AG09309 (cell line): ENCODE measurements around the gene FAM98B.
"Not testable (repeated sequence)": the region's sequence is repeated elsewhere in the genome, so short reads cannot be mapped to it uniquely, and the experiment has no call there.

Experiments used
- DNase-seq: peaks from one replicate; pipeline ENCODE4 v3.0.0-alpha.2; 2010; ENCODE audit warnings: low read depth
- H3K4me3 ChIP-seq: 2 replicates; pipeline ENCODE4 v1.5.1; 2011; ENCODE audit warnings: mild to moderate bottlenecking, low read depth, low read length, moderate library complexity; ENCODE audit not compliant: control insufficient read depth
- CTCF ChIP-seq: IDR thresholded peaks from 2 replicates; pipeline ENCODE4 v1.5.1; 2011; ENCODE audit warnings: mild to moderate bottlenecking, low read depth, low read length, inconsistent platforms; ENCODE audit not compliant: insufficient read depth, control insufficient read depth; ENCODE audit errors: missing control alignments

Gene FAM98B

GRCh38 chr15:38421069-38421690, 32.7 kb upstream of the FAM98B start:
- no peak for TF ChIP-seq CTCF
- no peak overlapping the region for H3K4me3 ChIP-seq
- no peak for DNase-seq

GRCh38 chr15:38424101-38424552, 29.8 kb upstream of the FAM98B start:
- DNase-seq, result no peak
- no peak for TF ChIP-seq CTCF
- H3K4me3 ChIP-seq, result no peak overlapping the region

GRCh38 chr15:38425269-38425668, 28.7 kb upstream of the FAM98B start:
- no peak for DNase-seq
- TF ChIP-seq CTCF, result no peak
- no peak overlapping the region for H3K4me3 ChIP-seq

- TF ChIP-seq CTCF, result no peak
- DNase-seq, result no peak
Observed at GRCh38 chr15:38427380-38427779, 26.5 kb upstream of the FAM98B start.

GRCh38 chr15:38430106-38430760, 23.7 kb upstream of the FAM98B start:
- no peak overlapping the region for H3K4me3 ChIP-seq
- TF ChIP-seq CTCF, result no peak
- no peak for DNase-seq

More at GRCh38 chr15:38427380-38427779, 26.5 kb upstream of the FAM98B start:
- H3K4me3 ChIP-seq, result no peak overlapping the region

- no peak for TF ChIP-seq CTCF
- H3K4me3 ChIP-seq, result no peak overlapping the region
- no peak for DNase-seq
Observed at GRCh38 chr15:38436993-38437392, 16.9 kb upstream of the FAM98B start.

- not testable (repeated sequence) for H3K4me3 ChIP-seq, DNase-seq
Observed at GRCh38 chr15:38437603-38438002, 16.3 kb upstream of the FAM98B start.
